SK-N-SH treated with all-trans-retinoic acid at 6 μM for 48 hours (cell line): ENCODE results near the gene SELP.

ENCODE experiments used
- ATAC-seq: fragments of 200-7000 bp; cut with Tn5 transposase; 3 replicates; pipeline ENCODE4 v1.9.1; 2020; ENCODE audit warnings: mild to moderate bottlenecking, moderate library complexity
- ARNTL ChIP-seq: fragments of 450-650 bp; formaldehyde crosslinking; IDR thresholded peaks from 2 replicates; pipeline ENCODE4 v1.5.0; 2020; ENCODE audit warnings: low read depth, mild to moderate bottlenecking, moderate library complexity, borderline replicate concordance
- BACH2 ChIP-seq: fragments of 250-450 bp; sonication (Bioruptor Pico); IDR thresholded peaks from 2 replicates; pipeline ENCODE4 v1.9.0; 2021; ENCODE audit warnings: mild to moderate bottlenecking, borderline replicate concordance
- CSDC2 ChIP-seq: fragments of 250-450 bp; sonication (Bioruptor Pico); IDR thresholded peaks from 2 replicates; pipeline ENCODE4 v1.5.0; 2020; ENCODE audit warnings: mild to moderate bottlenecking, moderate library complexity
- ESRRG ChIP-seq: fragments of 250-450 bp; sonication (Bioruptor Pico); IDR thresholded peaks from 2 replicates; pipeline ENCODE4 v1.6.1; 2021; ENCODE audit warnings: mild to moderate bottlenecking
- GLIS3 ChIP-seq: fragments of 250-450 bp; sonication (Bioruptor Pico); IDR thresholded peaks from 2 replicates; pipeline ENCODE4 v1.5.0; 2020; ENCODE audit warnings: mild to moderate bottlenecking, moderate library complexity
- ISL1 ChIP-seq: fragments of 250-450 bp; sonication (Bioruptor Pico); IDR thresholded peaks from 2 replicates; pipeline ENCODE4 v2.1.2; 2022; ENCODE audit warnings: mild to moderate bottlenecking, moderate library complexity
- OSR1 ChIP-seq: fragments of 250-450 bp; sonication (Bioruptor Pico); IDR thresholded peaks from 2 replicates; pipeline ENCODE4 v1.8.0; 2022; ENCODE audit warnings: moderate library complexity, mild to moderate bottlenecking, inconsistent platforms
- PPARA ChIP-seq: fragments of 250-450 bp; sonication (Bioruptor Pico); IDR thresholded peaks from 2 replicates; pipeline ENCODE4 v1.5.0; 2020; ENCODE audit warnings: mild to moderate bottlenecking, borderline replicate concordance
- RARB ChIP-seq: fragments of 250-450 bp; sonication (Bioruptor Pico); IDR thresholded peaks from 2 replicates; pipeline ENCODE4 v1.8.0; 2021; ENCODE audit warnings: mild to moderate bottlenecking, moderate library complexity
- SNAI2 ChIP-seq: fragments of 250-450 bp; sonication (Bioruptor Pico); IDR thresholded peaks from 2 replicates; pipeline ENCODE4 v1.5.0; 2020; ENCODE audit warnings: mild to moderate bottlenecking, moderate library complexity
- TCF4 ChIP-seq: fragments of 250-450 bp; sonication (Bioruptor Pico); IDR thresholded peaks from 2 replicates; pipeline ENCODE4 v1.8.0; 2021; ENCODE audit warnings: mild to moderate bottlenecking, moderate library complexity, borderline replicate concordance
- TOX ChIP-seq: fragments of 250-450 bp; sonication (Bioruptor Pico); IDR thresholded peaks from 2 replicates; pipeline ENCODE4 v1.8.0; 2021; ENCODE audit warnings: mild to moderate bottlenecking, moderate library complexity, borderline replicate concordance
- ZC3H10 ChIP-seq: fragments of 250-450 bp; sonication (Bioruptor Pico); IDR thresholded peaks from 2 replicates; pipeline ENCODE4 v1.5.1; 2021; ENCODE audit warnings: mild to moderate bottlenecking, moderate library complexity
- ZFP3 ChIP-seq: fragments of 250-450 bp; sonication (Bioruptor Pico); IDR thresholded peaks from 2 replicates; pipeline ENCODE4 v1.5.0; 2020; ENCODE audit warnings: mild to moderate bottlenecking, moderate library complexity
- ZFP30 ChIP-seq: fragments of 450-650 bp; formaldehyde crosslinking; IDR thresholded peaks from 2 replicates; pipeline ENCODE4 v1.5.0; 2022; ENCODE audit warnings: mild to moderate bottlenecking, moderate library complexity
- ZNF565 ChIP-seq: fragments of 450-650 bp; formaldehyde crosslinking; conservative IDR thresholded peaks from 2 replicates; pipeline ENCODE4 v1.5.0; 2020; ENCODE audit warnings: low read depth, mild to moderate bottlenecking, moderate library complexity
- ZNF70 ChIP-seq: fragments of 450-650 bp; formaldehyde crosslinking; IDR thresholded peaks from 2 replicates; pipeline ENCODE4 v1.5.0; 2020; ENCODE audit warnings: mild to moderate bottlenecking, moderate library complexity
- ZNF8 ChIP-seq: fragments of 450-650 bp; formaldehyde crosslinking; IDR thresholded peaks from 2 replicates; pipeline ENCODE4 v1.5.0; 2020; ENCODE audit warnings: mild to moderate bottlenecking, moderate library complexity
- TF ChIP-seq, protein P1 (sequence below): fragments of 250-450 bp; sonication (Bioruptor Pico); IDR thresholded peaks from 2 replicates; pipeline ENCODE4 v1.5.1; 2021; ENCODE audit warnings: mild to moderate bottlenecking, moderate library complexity
- TF ChIP-seq, protein P2 (sequence below): fragments of 250-450 bp; sonication (Bioruptor Pico); IDR thresholded peaks from 2 replicates; pipeline ENCODE4 v1.8.0; 2020; ENCODE audit warnings: mild to moderate bottlenecking, moderate library complexity, borderline replicate concordance
- TF ChIP-seq, protein P3 (sequence below): fragments of 250-450 bp; sonication (Bioruptor Pico); IDR thresholded peaks from 2 replicates; pipeline ENCODE4 v1.5.1; 2020; ENCODE audit warnings: low read depth, mild to moderate bottlenecking, moderate library complexity
- TF ChIP-seq, protein P4 (sequence below): fragments of 250-450 bp; sonication (Bioruptor Pico); IDR thresholded peaks from 2 replicates; pipeline ENCODE4 v1.8.0; 2021; ENCODE audit warnings: low read depth, mild to moderate bottlenecking, moderate library complexity, borderline replicate concordance
- TF ChIP-seq, protein P5 (sequence below): fragments of 250-450 bp; sonication (Bioruptor Pico); IDR thresholded peaks from 2 replicates; pipeline ENCODE4 v1.5.0; 2020; ENCODE audit warnings: mild to moderate bottlenecking, moderate library complexity

SELP gene

DNA sequence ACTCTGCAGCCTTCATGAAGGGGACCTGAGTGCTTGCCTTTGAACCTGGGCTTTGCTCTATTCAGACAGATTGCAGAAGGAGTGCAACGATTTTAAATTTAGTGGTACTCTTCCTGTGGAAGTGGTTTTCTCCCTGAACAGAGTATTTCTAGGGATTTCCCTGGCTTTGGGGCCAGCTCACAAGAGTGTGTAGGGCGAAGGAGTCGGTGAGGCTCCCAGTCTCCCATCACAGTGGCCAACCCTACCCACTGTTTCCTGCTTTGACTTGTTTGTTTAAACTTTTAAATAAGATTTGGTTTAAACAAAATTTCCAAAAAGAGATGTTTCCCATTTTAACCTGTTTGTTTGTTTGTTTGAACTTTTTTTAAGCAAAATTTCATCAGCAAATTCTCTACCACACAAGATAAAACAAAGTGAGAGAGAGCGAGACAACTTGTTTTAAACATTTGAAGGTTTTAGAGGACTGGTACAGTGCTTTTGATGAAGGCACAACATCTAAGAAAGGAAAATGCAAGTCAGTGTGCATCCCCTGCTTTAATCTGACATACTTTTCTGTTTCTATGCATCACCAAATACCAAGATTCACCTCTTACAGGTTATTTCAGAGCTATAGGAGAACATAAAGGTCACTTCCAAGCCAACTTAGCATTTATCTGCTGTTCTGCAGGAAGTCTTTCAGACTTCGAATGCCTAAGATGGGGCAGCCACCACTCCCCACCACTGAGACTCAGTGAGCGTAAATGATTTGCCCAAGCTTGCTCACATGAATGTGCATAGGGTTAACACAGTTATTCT, 6.6 kb downstream of the SELP start (continued):
- TF ChIP-seq, protein P1, sequence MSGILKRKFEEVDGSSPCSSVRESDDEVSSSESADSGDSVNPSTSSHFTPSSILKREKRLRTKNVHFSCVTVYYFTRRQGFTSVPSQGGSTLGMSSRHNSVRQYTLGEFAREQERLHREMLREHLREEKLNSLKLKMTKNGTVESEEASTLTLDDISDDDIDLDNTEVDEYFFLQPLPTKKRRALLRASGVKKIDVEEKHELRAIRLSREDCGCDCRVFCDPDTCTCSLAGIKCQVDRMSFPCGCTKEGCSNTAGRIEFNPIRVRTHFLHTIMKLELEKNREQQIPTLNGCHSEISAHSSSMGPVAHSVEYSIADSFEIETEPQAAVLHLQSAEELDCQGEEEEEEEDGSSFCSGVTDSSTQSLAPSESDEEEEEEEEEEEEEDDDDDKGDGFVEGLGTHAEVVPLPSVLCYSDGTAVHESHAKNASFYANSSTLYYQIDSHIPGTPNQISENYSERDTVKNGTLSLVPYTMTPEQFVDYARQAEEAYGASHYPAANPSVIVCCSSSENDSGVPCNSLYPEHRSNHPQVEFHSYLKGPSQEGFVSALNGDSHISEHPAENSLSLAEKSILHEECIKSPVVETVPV (CRISPR knock-in tag): no peak
- TF ChIP-seq ZNF8 (CRISPR knock-in tag) (no peak), ESRRG (CRISPR knock-in tag) (no peak), ZNF70 (CRISPR knock-in tag) (no peak), TOX (no peak), OSR1 (CRISPR knock-in tag) (no peak), ZC3H10 (CRISPR knock-in tag) (no peak)

DNA sequence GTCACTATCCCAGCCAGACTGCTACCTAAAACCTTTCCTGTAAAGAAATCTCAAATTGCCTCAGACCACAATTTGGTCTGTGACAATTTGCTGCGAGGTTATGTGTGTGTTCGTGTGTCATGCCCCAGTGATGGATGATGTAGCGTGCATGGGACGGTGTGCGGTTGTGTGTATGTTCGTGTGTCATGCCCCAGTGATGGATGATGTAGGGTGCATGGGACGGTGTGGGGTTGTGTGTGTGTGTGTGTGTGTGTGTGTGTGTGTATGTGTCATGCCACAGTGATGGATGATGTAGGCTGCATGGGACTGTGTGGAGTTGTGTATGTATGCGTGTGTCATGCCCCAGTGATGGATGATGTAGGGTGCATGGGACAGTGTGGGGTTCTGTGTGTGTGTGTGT, 9.4 kb downstream of the SELP start:
- TF ChIP-seq ESRRG (CRISPR knock-in tag) (no peak), OSR1 (CRISPR knock-in tag) (no peak), ZNF565 (CRISPR knock-in tag) (no peak), ZFP30 (CRISPR knock-in tag) (no peak), ZC3H10 (CRISPR knock-in tag) (no peak), ZNF70 (CRISPR knock-in tag) (no peak), ZFP3 (no peak), BACH2 (no peak), TOX (no peak), SNAI2 (CRISPR knock-in tag) (no peak), TCF4 (no peak), ISL1 (CRISPR knock-in tag) (no peak), RARB (no peak), GLIS3 (CRISPR knock-in tag) (no peak), PPARA (no peak)
- TF ChIP-seq, protein P1 (CRISPR knock-in tag): no peak
- TF ChIP-seq, protein P2, sequence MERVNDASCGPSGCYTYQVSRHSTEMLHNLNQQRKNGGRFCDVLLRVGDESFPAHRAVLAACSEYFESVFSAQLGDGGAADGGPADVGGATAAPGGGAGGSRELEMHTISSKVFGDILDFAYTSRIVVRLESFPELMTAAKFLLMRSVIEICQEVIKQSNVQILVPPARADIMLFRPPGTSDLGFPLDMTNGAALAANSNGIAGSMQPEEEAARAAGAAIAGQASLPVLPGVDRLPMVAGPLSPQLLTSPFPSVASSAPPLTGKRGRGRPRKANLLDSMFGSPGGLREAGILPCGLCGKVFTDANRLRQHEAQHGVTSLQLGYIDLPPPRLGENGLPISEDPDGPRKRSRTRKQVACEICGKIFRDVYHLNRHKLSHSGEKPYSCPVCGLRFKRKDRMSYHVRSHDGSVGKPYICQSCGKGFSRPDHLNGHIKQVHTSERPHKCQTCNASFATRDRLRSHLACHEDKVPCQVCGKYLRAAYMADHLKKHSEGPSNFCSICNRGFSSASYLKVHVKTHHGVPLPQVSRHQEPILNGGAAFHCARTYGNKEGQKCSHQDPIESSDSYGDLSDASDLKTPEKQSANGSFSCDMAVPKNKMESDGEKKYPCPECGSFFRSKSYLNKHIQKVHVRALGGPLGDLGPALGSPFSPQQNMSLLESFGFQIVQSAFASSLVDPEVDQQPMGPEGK: no peak
- TF ChIP-seq, protein P3, sequence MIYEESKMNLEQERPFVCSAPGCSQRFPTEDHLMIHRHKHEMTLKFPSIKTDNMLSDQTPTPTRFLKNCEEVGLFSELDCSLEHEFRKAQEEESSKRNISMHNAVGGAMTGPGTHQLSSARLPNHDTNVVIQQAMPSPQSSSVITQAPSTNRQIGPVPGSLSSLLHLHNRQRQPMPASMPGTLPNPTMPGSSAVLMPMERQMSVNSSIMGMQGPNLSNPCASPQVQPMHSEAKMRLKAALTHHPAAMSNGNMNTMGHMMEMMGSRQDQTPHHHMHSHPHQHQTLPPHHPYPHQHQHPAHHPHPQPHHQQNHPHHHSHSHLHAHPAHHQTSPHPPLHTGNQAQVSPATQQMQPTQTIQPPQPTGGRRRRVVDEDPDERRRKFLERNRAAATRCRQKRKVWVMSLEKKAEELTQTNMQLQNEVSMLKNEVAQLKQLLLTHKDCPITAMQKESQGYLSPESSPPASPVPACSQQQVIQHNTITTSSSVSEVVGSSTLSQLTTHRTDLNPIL: no peak
- TF ChIP-seq, protein P4, sequence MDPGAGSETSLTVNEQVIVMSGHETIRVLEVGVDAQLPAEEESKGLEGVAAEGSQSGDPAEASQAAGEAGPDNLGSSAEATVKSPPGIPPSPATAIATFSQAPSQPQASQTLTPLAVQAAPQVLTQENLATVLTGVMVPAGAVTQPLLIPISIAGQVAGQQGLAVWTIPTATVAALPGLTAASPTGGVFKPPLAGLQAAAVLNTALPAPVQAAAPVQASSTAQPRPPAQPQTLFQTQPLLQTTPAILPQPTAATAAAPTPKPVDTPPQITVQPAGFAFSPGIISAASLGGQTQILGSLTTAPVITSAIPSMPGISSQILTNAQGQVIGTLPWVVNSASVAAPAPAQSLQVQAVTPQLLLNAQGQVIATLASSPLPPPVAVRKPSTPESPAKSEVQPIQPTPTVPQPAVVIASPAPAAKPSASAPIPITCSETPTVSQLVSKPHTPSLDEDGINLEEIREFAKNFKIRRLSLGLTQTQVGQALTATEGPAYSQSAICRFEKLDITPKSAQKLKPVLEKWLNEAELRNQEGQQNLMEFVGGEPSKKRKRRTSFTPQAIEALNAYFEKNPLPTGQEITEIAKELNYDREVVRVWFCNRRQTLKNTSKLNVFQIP: no peak
- no peak for ATAC-seq

DNA sequence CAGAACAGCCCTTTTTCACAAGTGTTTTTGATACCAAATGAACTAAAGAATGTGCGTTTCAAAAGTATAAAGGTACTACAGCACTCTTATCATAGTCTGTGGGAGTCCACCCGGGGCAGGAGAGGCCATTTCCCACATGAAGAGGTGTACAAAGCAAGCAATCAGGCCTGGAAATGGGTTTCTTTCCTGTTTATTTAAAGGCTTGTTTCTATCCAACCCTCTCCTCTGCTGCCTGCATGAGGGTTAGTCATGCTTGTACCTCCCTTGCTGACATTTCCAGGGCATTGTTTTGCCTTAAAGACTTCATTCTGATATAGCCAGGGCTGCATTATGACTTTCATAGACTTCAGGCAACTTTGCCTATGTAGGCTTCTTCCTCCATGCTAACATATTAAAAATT, 11.6 kb downstream of the SELP start:
- TF ChIP-seq ISL1 (CRISPR knock-in tag): no peak
- no peak for ATAC-seq

DNA sequence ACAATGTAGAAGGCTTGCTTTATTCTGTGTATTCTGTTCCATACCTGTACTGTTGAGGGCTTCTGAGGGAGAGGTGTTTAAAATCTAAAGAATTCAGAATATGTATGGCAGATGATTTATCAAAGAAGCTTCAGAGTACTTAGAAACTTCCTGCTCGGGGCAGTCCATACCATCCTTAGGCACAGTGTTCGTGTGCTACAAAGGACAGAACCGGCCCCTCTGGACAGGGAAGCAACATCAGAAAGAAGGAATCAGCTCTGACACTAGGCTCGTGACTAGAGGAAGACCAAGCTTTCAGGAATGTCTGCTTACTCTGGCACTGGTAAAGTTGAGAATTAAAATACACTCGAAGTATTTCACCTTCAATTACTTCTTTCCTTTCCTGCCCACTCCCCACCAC, 14.1 kb downstream of the SELP start:
- no peak for ATAC-seq
- TF ChIP-seq CSDC2 (CRISPR knock-in tag) (no peak), ZFP3 (no peak), GLIS3 (CRISPR knock-in tag) (no peak), ZFP30 (CRISPR knock-in tag) (no peak), RARB (no peak), BACH2 (no peak), ESRRG (CRISPR knock-in tag) (no peak), ZNF565 (CRISPR knock-in tag) (no peak), OSR1 (CRISPR knock-in tag) (no peak), TOX (no peak), SNAI2 (CRISPR knock-in tag) (no peak), ISL1 (CRISPR knock-in tag) (no peak), ARNTL (CRISPR knock-in tag) (no peak), ZNF8 (CRISPR knock-in tag) (no peak)
- TF ChIP-seq, protein P5, sequence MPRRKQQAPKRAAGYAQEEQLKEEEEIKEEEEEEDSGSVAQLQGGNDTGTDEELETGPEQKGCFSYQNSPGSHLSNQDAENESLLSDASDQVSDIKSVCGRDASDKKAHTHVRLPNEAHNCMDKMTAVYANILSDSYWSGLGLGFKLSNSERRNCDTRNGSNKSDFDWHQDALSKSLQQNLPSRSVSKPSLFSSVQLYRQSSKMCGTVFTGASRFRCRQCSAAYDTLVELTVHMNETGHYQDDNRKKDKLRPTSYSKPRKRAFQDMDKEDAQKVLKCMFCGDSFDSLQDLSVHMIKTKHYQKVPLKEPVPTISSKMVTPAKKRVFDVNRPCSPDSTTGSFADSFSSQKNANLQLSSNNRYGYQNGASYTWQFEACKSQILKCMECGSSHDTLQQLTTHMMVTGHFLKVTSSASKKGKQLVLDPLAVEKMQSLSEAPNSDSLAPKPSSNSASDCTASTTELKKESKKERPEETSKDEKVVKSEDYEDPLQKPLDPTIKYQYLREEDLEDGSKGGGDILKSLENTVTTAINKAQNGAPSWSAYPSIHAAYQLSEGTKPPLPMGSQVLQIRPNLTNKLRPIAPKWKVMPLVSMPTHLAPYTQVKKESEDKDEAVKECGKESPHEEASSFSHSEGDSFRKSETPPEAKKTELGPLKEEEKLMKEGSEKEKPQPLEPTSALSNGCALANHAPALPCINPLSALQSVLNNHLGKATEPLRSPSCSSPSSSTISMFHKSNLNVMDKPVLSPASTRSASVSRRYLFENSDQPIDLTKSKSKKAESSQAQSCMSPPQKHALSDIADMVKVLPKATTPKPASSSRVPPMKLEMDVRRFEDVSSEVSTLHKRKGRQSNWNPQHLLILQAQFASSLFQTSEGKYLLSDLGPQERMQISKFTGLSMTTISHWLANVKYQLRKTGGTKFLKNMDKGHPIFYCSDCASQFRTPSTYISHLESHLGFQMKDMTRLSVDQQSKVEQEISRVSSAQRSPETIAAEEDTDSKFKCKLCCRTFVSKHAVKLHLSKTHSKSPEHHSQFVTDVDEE (CRISPR knock-in tag): no peak
- TF ChIP-seq, protein P4: no peak
